ENCODE results near the gene TSHZ3.

TSHZ3 gene

GRCh38 chr19:31262725-31263191 is 86.5 kb downstream of the TSHZ3 start:
- DNase-seq (ENCODE audit: low read depth), result peak; percentile 9

DNA sequence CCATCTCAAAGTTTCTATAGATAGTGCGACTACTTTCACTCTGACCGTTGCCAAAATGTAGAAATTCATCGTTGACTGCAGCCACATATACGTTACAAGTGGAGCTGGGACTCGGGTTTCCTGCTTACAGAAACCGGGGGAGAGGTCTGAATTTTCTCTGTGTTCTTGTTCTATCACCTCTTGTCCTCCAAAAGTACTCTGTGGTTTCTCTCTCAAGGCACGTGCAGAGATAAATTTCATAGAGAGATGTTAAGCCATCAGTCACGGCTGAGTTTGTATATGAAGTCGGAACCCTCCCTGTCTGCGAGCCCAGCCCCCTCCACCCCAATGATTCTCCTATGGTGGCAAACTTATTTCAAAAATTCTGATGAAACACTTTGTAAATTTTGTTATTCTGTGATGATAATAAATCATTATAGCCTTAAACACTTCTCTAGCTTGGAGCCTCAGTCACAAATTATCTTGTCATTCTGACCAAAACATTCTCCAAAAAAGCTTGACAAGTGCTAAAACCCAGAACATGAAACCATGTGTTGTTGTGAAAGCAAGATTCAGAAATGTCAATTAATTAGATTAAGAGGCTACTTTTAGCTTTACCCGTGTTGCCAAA is 87.5 kb downstream of the TSHZ3 start:
- DNase-seq (ENCODE audit: low read depth), result no peak

GRCh38 chr19:31261019-31261602 is 88.1 kb downstream of the TSHZ3 start:
- no peak for DNase-seq (ENCODE audit: low read depth)

DNA sequence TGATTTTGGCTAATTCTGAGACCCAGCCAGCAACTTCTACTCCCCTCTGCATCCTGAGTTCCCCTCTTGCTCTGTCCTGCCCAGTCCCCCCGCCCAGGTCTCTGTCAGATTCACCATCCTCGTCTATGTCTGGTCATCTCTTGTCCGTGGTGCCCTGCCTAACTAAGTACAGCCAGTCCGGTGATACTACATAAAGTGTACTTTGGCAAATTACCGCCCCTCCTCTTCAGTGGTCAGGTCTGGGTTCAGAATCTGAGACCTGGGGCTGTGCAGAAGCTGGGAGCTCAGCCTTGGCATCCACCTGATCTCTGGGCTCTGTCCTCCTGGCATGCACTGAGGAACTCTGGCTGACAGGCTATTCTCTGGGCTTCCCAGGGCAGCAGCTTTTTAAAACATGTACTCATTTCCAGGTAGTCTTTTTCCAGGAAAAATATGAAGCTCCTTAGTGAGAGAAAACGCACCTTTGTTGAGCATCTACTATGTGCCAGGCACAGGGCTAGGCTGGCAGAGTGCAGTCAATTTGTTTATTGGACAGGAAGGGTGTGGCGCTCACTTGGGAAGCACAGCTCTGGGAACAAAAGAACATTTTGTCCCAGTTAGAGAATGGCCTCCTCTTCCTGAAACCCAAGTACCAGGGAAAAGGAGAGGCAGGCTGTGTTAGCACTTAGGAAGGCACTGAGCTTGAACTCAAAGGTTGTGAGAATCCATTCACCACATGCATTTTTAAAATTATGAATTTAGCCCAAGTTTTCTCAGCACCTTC is 88.9 kb downstream of the TSHZ3 start:
- DNase-seq (ENCODE audit: low read depth), result no peak

DNA sequence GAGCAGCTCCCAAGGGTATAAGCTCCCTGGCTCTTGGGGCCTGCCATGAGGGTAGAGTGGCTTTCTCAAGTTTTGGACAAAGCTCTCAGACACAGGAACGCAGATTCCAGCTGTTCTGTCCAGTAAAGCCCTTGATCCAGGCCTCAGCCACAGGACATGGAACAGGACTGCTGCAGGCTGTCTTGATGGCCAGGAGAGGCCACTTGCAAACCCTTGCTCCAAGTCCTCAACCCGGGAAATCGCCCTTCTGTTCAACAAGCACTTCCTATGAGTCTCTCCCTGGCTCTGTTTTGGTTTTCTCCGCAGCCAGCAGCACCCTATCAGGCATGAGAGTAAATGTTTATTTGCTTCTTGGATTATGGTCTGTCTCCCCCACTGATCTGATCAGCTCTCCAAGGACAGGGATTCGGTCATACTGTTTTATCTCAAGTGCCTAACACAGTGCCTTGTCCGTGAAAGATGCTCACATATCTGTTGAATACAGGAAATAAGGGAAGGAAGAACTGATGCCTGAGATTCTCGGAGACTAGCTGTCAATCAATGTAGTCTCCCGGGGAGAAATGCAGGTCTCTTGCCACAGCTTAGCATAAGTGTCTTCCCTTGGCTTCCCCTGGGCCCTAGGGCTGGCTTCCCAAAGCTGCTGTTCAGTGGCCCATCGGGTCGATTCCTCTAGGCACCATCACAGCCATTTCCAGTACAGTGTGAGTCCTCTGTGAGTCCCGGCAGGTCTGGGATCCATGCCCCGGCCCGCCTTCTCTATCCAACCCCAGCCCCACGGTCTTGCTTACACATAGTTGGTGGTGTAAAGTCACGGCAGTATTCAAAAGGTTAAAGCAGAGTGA is 90.8 kb downstream of the TSHZ3 start:
- DNase-seq (ENCODE audit: low read depth), result no peak

- DNase-seq (ENCODE audit: low read depth), result no peak
Measured at GRCh38 chr19:31257426-31258130, 91.7 kb downstream of the TSHZ3 start.

- no peak for DNase-seq (ENCODE audit: low read depth)
Measured at GRCh38 chr19:31257025-31257424, 92.2 kb downstream of the TSHZ3 start.

- DNase-seq (ENCODE audit: low read depth), result no peak
Measured at GRCh38 chr19:31256593-31256960, 92.7 kb downstream of the TSHZ3 start.

- DNase-seq (ENCODE audit: low read depth), result no peak
Measured at GRCh38 chr19:31255831-31256592, 93.2 kb downstream of the TSHZ3 start.

DNA sequence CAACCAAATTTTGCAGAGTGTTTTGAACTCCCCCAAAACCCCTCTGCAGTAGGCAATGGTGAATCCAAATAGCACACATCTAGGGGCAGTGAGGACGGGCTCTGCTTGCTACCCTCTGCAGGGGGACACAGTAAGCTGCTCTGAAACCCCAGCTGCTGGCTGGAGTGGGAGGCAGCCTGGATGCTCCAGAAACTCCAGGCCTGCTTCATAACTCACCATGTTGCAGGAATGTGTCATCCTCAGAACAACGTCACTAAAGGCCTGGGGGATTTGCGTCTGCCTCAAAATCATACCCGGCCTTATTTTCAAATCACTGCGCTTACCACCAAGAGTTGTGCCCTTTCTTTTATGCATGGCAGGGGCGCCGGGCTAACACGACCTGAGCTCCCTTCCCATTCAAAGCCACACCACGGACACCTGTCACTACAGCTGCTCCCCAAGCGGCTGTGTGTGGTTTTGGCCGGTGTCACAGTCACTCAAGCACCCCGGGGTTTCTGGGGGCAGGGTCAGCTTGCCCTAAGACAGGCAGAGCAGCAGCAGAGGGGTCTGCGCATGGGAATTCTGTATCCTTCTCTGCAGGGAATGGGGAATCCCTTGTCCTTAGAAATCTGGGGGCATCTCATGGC is 93.9 kb downstream of the TSHZ3 start:
- no peak for DNase-seq (ENCODE audit: low read depth)

GRCh38 chr19:31254611-31255010 is 94.6 kb downstream of the TSHZ3 start:
- DNase-seq (ENCODE audit: low read depth), result no peak

DNA sequence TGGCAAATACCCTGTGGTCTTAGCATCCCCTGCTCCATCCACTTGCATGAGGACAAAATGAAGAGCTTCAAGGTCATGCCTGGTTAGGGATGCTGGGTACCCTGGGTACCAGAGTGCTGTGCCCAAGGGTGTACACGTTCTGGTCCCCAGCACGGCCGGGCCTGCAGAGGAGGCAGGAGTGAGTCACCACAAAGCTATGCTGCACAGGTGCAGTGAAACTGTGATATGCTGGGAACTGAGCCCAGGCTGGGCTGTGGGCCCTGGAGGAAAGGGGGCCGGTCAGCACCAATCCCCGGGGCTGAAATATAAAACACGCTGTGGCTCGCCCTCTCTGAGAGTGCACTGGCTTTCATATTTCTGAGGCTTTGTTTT is 95.1 kb downstream of the TSHZ3 start:
- peak; percentile 22 for DNase-seq (ENCODE audit: low read depth)

GRCh38 chr19:31253526-31254179 is 95.6 kb downstream of the TSHZ3 start:
- no peak for DNase-seq (ENCODE audit: low read depth)

GRCh38 chr19:31252441-31252840 is 96.8 kb downstream of the TSHZ3 start:
- DNase-seq (ENCODE audit: low read depth), result no peak

DNA sequence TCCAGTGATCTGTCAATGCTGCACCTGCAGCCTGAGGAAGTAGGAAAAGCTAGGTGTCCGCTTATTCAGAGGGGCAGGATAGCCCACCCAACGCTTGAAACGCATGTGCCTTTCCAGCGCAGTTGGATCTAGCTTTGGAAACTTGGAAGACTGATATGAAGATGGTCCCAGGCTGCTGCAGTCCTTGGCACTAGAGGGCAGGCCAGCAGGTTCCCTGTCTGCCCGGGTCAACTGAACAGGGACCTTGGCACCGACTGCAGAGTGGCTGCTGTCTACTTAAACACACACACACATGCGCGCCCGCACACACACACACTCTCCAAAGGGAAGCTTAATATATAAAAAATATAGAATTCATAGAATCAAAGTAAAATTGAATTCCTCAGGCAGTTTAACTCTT is 100.0 kb downstream of the TSHZ3 start:
- DNase-seq (ENCODE audit: low read depth), result no peak

DNA sequence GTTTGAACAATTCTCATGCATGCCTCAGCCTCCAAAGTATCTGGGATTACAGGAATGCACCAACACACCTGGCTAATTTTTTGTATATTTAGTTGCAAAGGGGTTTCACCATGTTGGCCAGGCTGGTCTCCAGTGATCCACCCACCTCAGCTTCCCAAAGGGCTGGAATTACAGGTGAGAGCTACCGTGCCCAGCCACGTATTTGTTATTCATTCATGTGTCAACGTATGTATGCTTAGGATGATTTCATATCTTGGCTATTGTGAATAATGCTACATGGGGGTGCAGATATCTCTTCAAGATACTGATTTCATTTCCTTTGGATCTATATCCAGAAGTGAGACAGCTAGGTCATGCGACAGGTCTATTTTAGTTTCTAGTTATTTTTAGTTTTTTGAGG is 113.4 kb downstream of the TSHZ3 start:
- DNase-seq (ENCODE audit: low read depth), result no peak

- peak; percentile 15 for DNase-seq (ENCODE audit: low read depth)
Measured at GRCh38 chr19:31233295-31233800, 115.9 kb downstream of the TSHZ3 start.

GRCh38 chr19:31232871-31233270 is 116.4 kb downstream of the TSHZ3 start:
- peak; percentile 90 for DNase-seq (ENCODE audit: low read depth)

GRCh38 chr19:31232180-31232579 is 117.1 kb downstream of the TSHZ3 start:
- no peak for DNase-seq (ENCODE audit: low read depth)

DNA sequence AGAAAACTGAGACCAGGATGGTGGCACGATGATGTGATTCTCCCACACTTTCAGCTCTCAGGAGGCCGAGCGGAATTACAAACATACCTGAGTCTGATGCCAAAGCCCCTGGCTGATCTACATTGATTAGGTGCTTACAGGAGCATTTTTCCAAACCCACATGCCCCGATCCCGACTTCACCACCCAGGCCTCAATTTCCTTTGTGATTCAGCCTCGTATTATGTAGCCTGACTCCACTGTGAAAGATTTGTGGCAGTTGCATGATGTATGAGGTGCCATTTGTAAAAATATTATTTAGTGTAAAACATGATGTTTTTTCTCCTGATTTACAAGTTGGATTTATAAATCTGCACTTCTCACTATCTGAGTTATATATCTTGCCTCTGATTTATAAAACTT is 118.0 kb downstream of the TSHZ3 start:
- no peak for DNase-seq (ENCODE audit: low read depth)
